ENCODE results near the gene RPL41. TPM values are rescaled to one million over a fixed set of nuclear protein-coding genes. Genes with fewer than 3 reads are reported as not detected.

The RPL41 gene
- total and polyA plus RNA-seq, 9 of the 15 experiments (the other 6 are each of a cell fraction or from before 2014, with no cell fraction given) = 3,403 to 11,276 (median 5,604) TPM

DNA sequence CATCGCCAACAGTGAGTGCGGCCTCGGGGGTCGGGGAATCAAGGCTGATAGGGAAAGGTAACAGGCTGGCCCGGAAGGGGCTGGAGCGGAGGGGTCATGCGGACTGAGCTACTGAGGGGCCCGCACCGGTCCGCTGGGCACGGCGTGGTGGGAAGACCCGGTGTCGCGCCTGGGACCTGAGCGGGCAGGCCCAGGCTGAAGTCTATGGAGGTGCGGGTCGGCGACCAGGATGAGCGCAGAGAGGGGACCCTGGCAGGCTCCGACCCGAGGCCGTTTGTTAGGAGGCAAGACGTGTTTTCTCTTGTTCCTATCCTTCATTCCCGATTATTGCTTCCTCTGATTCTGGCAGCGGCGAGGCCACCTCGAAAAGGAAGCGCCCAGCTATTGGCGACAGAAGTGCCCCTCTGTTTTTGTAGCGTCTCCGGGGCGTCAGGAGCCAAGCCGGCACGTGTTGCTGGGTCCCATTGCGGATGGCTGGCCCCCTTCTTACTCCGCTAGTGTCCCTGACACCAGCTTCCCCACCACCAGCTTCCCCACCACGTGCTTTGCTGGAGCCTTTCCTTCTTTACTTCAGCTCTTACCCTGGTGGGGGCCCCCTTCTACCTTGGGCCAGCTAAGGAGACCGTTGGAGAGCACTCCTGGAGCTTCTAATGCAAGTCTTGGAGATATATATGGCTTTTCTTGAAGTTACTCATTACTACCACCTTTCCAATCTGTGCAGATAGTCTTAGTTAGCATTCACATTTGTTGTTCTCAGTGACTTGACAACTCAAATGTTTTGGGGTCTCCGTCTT lies 11.4 kb upstream of the RPL41 start (continued):
- TF ChIP-seq, protein P1, sequence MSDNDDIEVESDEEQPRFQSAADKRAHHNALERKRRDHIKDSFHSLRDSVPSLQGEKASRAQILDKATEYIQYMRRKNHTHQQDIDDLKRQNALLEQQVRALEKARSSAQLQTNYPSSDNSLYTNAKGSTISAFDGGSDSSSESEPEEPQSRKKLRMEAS (CRISPR knock-in tag; IDR thresholded peaks at IDR 0.05) = peak; percentile 87
- no peak for TF ChIP-seq GABPB2 (CRISPR knock-in tag; conservative IDR thresholded peaks at IDR 0.05)
- TF ChIP-seq, protein P2, sequence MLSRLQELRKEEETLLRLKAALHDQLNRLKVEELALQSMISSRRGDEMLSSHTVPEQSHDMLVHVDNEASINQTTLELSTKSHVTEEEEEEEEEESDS (CRISPR knock-in tag; IDR thresholded peaks at IDR 0.05) = no peak
- no peak for TF ChIP-seq KLF10 (CRISPR knock-in tag; IDR thresholded peaks at IDR 0.05)
- TF ChIP-seq ZNF778 (CRISPR knock-in tag; IDR thresholded peaks at IDR 0.05) = no peak
- TF ChIP-seq, protein P3, sequence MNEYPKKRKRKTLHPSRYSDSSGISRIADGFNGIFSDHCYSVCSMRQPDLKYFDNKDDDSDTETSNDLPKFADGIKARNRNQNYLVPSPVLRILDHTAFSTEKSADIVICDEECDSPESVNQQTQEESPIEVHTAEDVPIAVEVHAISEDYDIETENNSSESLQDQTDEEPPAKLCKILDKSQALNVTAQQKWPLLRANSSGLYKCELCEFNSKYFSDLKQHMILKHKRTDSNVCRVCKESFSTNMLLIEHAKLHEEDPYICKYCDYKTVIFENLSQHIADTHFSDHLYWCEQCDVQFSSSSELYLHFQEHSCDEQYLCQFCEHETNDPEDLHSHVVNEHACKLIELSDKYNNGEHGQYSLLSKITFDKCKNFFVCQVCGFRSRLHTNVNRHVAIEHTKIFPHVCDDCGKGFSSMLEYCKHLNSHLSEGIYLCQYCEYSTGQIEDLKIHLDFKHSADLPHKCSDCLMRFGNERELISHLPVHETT (CRISPR knock-in tag; conservative IDR thresholded peaks at IDR 0.05 in 1 of 2, IDR thresholded peaks at IDR 0.05 in 1 of 2) = no peak
- TF ChIP-seq, protein P4, sequence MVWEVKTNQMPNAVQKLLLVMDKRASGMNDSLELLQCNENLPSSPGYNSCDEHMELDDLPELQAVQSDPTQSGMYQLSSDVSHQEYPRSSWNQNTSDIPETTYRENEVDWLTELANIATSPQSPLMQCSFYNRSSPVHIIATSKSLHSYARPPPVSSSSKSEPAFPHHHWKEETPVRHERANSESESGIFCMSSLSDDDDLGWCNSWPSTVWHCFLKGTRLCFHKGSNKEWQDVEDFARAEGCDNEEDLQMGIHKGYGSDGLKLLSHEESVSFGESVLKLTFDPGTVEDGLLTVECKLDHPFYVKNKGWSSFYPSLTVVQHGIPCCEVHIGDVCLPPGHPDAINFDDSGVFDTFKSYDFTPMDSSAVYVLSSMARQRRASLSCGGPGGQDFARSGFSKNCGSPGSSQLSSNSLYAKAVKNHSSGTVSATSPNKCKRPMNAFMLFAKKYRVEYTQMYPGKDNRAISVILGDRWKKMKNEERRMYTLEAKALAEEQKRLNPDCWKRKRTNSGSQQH (CRISPR knock-in tag; IDR thresholded peaks at IDR 0.05) = no peak
- TF ChIP-seq ZNF707 (CRISPR knock-in tag; conservative IDR thresholded peaks at IDR 0.05) = 0 out of 2 replicates have a peak, but pooled peaks have one; percentile 14
- TF ChIP-seq RBBP5 (IDR thresholded peaks at IDR 0.05; ENCODE audit: borderline replicate concordance, insufficient read depth, low read length, poor library complexity, severe bottlenecking) = peak; percentile 49
- TF ChIP-seq MYBL2 (IDR thresholded peaks at IDR 0.05; ENCODE audit: low read depth) = no peak
- TF ChIP-seq MYBL2 (CRISPR knock-in tag; IDR thresholded peaks at IDR 0.05; ENCODE audit: borderline replicate concordance) = no peak
- TF ChIP-seq MIER1 (IDR thresholded peaks at IDR 0.05; ENCODE audit: low read depth) = no peak
- TF ChIP-seq CBFA2T3 (IDR thresholded peaks at IDR 0.05) = no peak
- TF ChIP-seq PHB (CRISPR knock-in tag; IDR thresholded peaks at IDR 0.05) = no peak
- TF ChIP-seq FOXP1 (CRISPR knock-in tag; IDR thresholded peaks at IDR 0.05) = 0 out of 2 replicates have a peak, but pooled peaks have one; percentile 3
- no peak for TF ChIP-seq ZNF695 (CRISPR knock-in tag; IDR thresholded peaks at IDR 0.05)
- no peak for TF ChIP-seq STAT5A (IDR thresholded peaks at IDR 0.05; ENCODE audit: borderline replicate concordance, low read length)
- TF ChIP-seq FOXM1 (IDR thresholded peaks at IDR 0.05; ENCODE audit: low read depth) = 0 out of 2 replicates have a peak, but pooled peaks have one; percentile 11
- no peak for TF ChIP-seq FOXM1 (CRISPR knock-in tag; IDR thresholded peaks at IDR 0.05; ENCODE audit: low read depth)
- TF ChIP-seq PRMT5 (CRISPR knock-in tag; IDR thresholded peaks at IDR 0.05) = 0 out of 2 replicates have a peak, but pooled peaks have one; percentile 24
- TF ChIP-seq, protein P5, sequence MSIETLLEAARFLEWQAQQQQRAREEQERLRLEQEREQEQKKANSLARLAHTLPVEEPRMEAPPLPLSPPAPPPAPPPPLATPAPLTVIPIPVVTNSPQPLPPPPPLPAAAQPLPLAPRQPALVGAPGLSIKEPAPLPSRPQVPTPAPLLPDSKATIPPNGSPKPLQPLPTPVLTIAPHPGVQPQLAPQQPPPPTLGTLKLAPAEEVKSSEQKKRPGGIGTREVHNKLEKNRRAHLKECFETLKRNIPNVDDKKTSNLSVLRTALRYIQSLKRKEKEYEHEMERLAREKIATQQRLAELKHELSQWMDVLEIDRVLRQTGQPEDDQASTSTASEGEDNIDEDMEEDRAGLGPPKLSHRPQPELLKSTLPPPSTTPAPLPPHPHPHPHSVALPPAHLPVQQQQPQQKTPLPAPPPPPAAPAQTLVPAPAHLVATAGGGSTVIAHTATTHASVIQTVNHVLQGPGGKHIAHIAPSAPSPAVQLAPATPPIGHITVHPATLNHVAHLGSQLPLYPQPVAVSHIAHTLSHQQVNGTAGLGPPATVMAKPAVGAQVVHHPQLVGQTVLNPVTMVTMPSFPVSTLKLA (conservative IDR thresholded peaks at IDR 0.05) = peak; percentile 92 to 95
- TF ChIP-seq BRF1 (IDR thresholded peaks at IDR 0.05; ENCODE audit: borderline replicate concordance, extremely low read depth, insufficient read length) = no peak

Measured in K562 (cell line).